Measurements from ENCODE around the gene PCDH9. TPM values are rescaled to one million over a fixed set of nuclear protein-coding genes. Genes with fewer than 3 reads are reported as not detected.

The PCDH9 gene
- total RNA-seq, 1 experiment from 2014 or later = 5.6 TPM

DNA sequence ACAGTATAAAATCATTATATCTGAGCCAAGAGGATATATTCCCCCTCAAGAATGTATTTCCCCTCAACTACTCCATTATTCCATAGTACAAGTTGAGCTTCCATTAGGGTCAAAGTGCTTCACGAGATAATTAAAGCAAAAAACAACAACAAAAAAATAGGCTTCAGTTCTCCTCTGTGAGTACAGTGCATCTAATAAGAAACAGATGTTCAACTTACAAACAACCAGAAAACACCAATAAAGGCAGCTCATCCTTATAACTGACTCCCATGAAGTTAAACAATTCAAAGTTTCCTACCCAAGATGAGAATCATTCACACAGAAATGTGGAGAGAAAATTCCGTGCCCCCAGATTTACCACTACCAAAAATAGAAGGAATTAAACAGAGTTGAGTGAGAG lies 854.4 kb downstream of the PCDH9 start:
- Histone ChIP-seq H3K27me3 (no peaks in the 10 kb centered on the region), H3K27ac (no peak overlapping the region)

DNA sequence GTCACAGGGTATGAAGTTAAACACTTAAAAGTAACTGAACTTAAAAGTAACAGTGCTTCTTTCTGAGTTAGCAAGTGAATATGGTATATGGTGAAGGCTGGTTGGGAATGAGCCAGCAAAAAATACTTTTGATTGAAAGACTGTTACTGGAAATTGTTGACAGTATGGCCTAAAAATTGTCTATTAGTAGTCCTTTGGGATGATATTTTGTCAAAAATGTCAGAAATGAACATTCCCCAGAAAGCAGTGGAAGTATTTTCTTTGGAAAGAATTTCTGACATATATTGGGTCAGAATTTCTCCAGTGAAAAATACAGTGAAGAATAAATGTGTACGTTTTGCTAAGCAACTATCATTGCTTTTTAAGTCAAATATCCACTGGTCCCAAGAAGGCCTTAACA lies 860.5 kb downstream of the PCDH9 start:
- no peaks in the 10 kb centered on the region for H3K4me1 ChIP-seq
- H3K27ac ChIP-seq = no peak overlapping the region
- no peak for DNase-seq
- no peaks in the 10 kb centered on the region for H3K27me3 ChIP-seq
- H3K4me3 ChIP-seq = no peak overlapping the region
- no peaks in the 10 kb centered on the region for H3K9me3 ChIP-seq (replicated peaks)
- H3K36me3 ChIP-seq = no peaks in the 10 kb centered on the region

More for the DNA sequence above, 854.4 kb downstream of the PCDH9 start:
- no peaks in the 10 kb centered on the region for H3K4me1 ChIP-seq
- no peaks in the 10 kb centered on the region for H3K9me3 ChIP-seq (replicated peaks)
- DNase-seq = no peak
- H3K36me3 ChIP-seq = no peaks in the 10 kb centered on the region
- H3K4me3 ChIP-seq = no peak overlapping the region

DNA sequence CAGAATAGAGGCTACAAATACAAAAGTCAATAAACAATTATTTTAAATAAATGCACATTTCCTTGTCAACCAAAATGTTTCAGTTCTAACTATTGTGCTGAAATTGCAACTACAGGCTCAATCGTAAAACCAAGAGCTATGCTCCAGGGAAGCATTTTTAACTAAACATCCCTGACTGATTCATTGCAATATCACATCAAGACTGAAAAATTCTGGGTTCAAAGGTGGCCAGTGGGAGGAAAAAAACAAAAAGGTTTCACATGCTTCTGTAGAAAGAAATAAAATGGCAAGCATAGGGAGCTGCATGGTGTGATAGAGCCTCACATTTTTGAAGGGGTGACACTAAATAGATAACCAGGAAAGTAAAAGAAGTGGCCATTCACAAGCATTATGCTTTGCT lies 862.8 kb downstream of the PCDH9 start:
- DNase-seq = no peak
- no peak overlapping the region for H3K27ac ChIP-seq
- no peaks in the 10 kb centered on the region for H3K36me3 ChIP-seq
- no peak overlapping the region for H3K4me3 ChIP-seq
- no peaks in the 10 kb centered on the region for H3K4me1 ChIP-seq
- H3K9me3 ChIP-seq (replicated peaks) = no peaks in the 10 kb centered on the region
- H3K27me3 ChIP-seq = no peaks in the 10 kb centered on the region

- H3K27me3 ChIP-seq = no peaks in the 10 kb centered on the region
- H3K4me1 ChIP-seq = no peaks in the 10 kb centered on the region
- DNase-seq = no peak
- H3K4me3 ChIP-seq = no peak overlapping the region
- no peak overlapping the region for H3K27ac ChIP-seq
- no peaks in the 10 kb centered on the region for H3K9me3 ChIP-seq (replicated peaks)
- H3K36me3 ChIP-seq = no peaks in the 10 kb centered on the region
Measured at GRCh38 chr13:66365101-66365500, 865.0 kb downstream of the PCDH9 start.

- Histone ChIP-seq H3K4me3 (no peak overlapping the region), H3K9me3 (replicated peaks) (no peaks in the 10 kb centered on the region), H3K4me1 (no peaks in the 10 kb centered on the region), H3K27ac (no peak overlapping the region), H3K36me3 (no peaks in the 10 kb centered on the region), H3K27me3 (no peaks in the 10 kb centered on the region)
- no peak for DNase-seq
Measured at GRCh38 chr13:66364346-66364745, 865.8 kb downstream of the PCDH9 start.

DNA sequence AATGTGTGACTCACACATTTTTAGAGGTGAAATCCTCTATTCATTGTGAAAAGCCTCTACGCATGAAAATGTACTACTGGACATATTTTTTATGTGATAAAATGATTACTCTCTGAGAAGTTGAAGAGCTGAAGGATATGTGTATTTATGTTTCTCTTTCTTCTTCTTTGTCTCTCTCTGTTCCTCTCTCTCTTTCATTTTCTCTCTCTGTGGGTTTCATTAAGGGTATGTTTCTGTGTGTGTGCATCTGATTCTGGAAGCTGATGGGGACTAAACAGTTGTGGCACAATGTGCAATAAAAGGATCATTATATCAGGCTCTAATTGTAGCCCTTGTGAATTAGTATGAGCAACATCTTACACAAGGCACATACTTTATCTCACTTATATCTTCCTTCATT lies 867.7 kb downstream of the PCDH9 start:
- no peaks in the 10 kb centered on the region for H3K27me3 ChIP-seq
- H3K4me3 ChIP-seq = no peak overlapping the region
- DNase-seq = no peak
- no peaks in the 10 kb centered on the region for H3K4me1 ChIP-seq
- no peaks in the 10 kb centered on the region for H3K9me3 ChIP-seq (replicated peaks)
- no peak overlapping the region for H3K27ac ChIP-seq
- H3K36me3 ChIP-seq = no peaks in the 10 kb centered on the region

DNA sequence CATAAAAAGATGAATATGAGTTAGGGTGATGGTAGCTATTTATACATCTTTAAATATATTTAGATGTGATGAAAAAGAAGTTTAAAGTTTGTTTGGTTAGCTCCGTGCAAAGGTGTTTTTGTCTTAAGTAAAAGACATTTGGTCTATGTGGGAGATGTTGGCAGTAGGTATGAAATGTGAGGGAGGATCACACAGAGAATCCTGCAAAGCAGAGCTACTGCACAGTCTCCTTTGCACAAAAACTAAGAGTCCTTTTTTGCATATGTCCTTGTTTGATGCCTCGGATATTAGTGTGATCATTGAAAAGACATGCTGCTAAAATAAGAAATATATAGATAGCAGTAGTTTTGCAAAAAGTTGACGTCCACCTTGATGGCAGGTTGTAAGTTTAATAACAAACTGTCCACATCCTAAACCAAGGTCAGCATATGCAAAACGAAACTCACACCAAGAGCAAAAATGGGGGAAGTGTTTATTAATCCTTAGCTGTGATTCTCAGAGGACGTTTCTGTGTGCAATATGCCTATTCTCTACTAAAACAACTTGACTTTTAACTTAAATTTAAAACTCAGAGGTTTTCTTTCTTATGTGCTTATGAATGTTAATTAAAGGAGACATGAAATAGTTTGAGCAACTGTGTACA lies 870.1 kb downstream of the PCDH9 start:
- no peak overlapping the region for H3K4me3 ChIP-seq
- H3K36me3 ChIP-seq = no peaks in the 10 kb centered on the region
- no peaks in the 10 kb centered on the region for H3K27me3 ChIP-seq
- no peaks in the 10 kb centered on the region for H3K9me3 ChIP-seq (replicated peaks)
- DNase-seq = no peak
- H3K27ac ChIP-seq = no peak overlapping the region
- H3K4me1 ChIP-seq = no peaks in the 10 kb centered on the region

GRCh38 chr13:66359393-66359792 lies 870.7 kb downstream of the PCDH9 start:
- Histone ChIP-seq H3K4me1 (no peaks in the 10 kb centered on the region), H3K4me3 (no peak overlapping the region), H3K9me3 (replicated peaks) (no peaks in the 10 kb centered on the region), H3K36me3 (no peaks in the 10 kb centered on the region), H3K27ac (no peak overlapping the region), H3K27me3 (no peaks in the 10 kb centered on the region)
- DNase-seq = no peak

- Histone ChIP-seq H3K36me3 (no peaks in the 10 kb centered on the region), H3K27ac (no peak overlapping the region), H3K4me3 (no peak overlapping the region), H3K27me3 (no peaks in the 10 kb centered on the region), H3K9me3 (replicated peaks) (no peaks in the 10 kb centered on the region), H3K4me1 (peaks cover 5% of the 10 kb centered on the region; the same call in 1 of the 2 replicates)
- DNase-seq = no peak
Measured at GRCh38 chr13:66358564-66358963, 871.6 kb downstream of the PCDH9 start.

DNA sequence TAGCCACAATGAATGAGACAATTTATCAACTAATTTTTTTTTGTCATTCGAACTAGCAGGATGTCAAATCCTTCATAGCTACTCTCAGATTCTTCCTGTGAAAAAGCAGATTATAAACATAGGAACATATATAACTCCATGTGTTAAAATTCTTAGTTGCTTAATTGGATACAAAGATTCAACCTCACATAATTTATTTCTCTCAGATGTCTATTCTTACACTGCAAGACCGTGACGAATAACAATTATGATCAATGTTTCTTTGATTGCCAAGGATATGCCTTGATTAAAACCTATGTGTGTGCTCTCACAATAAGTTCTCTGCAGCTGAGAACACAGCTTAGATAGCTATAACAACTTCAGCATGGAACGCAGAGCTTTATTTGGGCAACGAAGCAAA lies 872.7 kb downstream of the PCDH9 start:
- no peaks in the 10 kb centered on the region for H3K9me3 ChIP-seq (replicated peaks)
- H3K27ac ChIP-seq = no peak overlapping the region
- H3K4me3 ChIP-seq = no peak overlapping the region
- no peaks in the 10 kb centered on the region for H3K36me3 ChIP-seq
- DNase-seq = no peak
- H3K4me1 ChIP-seq = peaks cover 16% of the 10 kb centered on the region; the same call in 1 of the 2 replicates
- H3K27me3 ChIP-seq = no peaks in the 10 kb centered on the region

DNA sequence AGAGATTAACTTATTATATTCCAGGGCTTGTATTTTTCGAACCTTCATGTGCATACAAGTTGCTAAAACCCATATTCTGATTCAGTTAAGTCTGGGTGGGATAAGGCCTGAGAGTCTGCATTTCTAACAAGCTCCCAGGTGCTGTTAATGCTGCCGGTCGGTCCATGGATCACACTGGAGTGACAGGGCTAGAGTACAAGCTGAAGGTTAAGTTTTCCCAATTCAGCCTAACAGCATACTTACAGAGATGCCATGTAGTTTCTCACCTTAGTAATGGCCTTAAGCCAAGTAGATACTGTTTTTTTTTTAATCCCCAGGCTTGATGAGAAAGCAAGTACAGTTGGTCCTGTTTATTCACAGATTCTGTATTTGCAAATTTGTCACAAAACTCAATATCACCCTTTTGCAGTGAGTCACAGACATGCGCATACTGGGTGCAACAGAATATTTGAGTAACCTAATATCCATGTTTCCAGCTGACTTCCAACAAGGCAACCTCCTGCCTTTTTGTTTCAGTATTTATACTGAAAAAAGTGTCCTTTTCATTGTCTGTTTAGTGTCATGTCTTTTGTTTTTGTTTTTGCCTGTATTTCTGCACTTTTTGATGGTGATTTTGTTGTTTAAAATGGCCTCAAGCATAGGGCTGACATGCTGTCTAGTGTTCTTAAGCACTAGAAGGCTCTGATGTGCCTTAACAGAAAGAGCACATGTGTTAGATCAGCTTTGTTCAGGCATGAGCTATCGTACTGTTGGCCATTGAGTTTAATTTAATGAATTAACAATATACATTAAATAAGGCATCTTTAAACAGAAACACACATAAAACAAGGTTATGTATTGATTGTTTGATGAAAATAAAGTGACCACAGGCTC lies 875.0 kb downstream of the PCDH9 start:
- DNase-seq = no peak
- Histone ChIP-seq H3K36me3 (no peaks in the 10 kb centered on the region), H3K4me3 (no peak overlapping the region), H3K27me3 (no peaks in the 10 kb centered on the region), H3K4me1 (peaks cover 16% of the 10 kb centered on the region; the same call in 1 of the 2 replicates), H3K27ac (no peak overlapping the region), H3K9me3 (replicated peaks) (no peaks in the 10 kb centered on the region)

GRCh38 chr13:66353664-66354063 lies 876.5 kb downstream of the PCDH9 start:
- DNase-seq = peak in 1 of 2 experiments; percentile 35
- Histone ChIP-seq H3K9me3 (replicated peaks) (no peaks in the 10 kb centered on the region), H3K4me1 (peaks cover 16% of the 10 kb centered on the region; the same call in 1 of the 2 replicates), H3K36me3 (no peaks in the 10 kb centered on the region), H3K4me3 (no peak overlapping the region), H3K27ac (no peak overlapping the region), H3K27me3 (no peaks in the 10 kb centered on the region)

GRCh38 chr13:66349966-66350365 lies 880.2 kb downstream of the PCDH9 start:
- no peak for DNase-seq
- Histone ChIP-seq H3K4me3 (no peak overlapping the region), H3K27ac (no peak overlapping the region), H3K4me1 (peaks cover 16% of the 10 kb centered on the region; the same call in 1 of the 2 replicates), H3K27me3 (no peaks in the 10 kb centered on the region), H3K9me3 (replicated peaks) (no peaks in the 10 kb centered on the region), H3K36me3 (no peaks in the 10 kb centered on the region)

GRCh38 chr13:66348745-66349690 lies 881.1 kb downstream of the PCDH9 start:
- no peaks in the 10 kb centered on the region for H3K9me3 ChIP-seq (replicated peaks)
- H3K27me3 ChIP-seq = no peaks in the 10 kb centered on the region
- H3K36me3 ChIP-seq = no peaks in the 10 kb centered on the region
- H3K4me1 ChIP-seq = peaks cover 15% of the 10 kb centered on the region; the same call in 1 of the 2 replicates
- no peak overlapping the region for H3K4me3 ChIP-seq
- DNase-seq = no peak
- no peak overlapping the region for H3K27ac ChIP-seq

Data from SJCRH30 (cell line).